Ishikawa (cell line): ENCODE data around the gene TRAPPC8.

Experiments used
- CEBPB ChIP-seq: IDR thresholded peaks from 2 replicates; pipeline ENCODE4 v1.6.1; 2012
- CREB1 ChIP-seq: IDR thresholded peaks from 2 replicates; pipeline ENCODE4 v1.6.1; 2012; ENCODE audit warnings: low read depth
- EGR1 ChIP-seq: IDR thresholded peaks from 2 replicates; pipeline ENCODE4 v1.6.1; 2012
- EP300 ChIP-seq: IDR thresholded peaks from 2 replicates; pipeline ENCODE4 v1.6.1; 2012; ENCODE audit warnings: borderline replicate concordance
- FOXM1 ChIP-seq: IDR thresholded peaks from 2 replicates; pipeline ENCODE4 v1.6.1; 2012; ENCODE audit warnings: low read depth, borderline replicate concordance
- NFIC ChIP-seq: IDR thresholded peaks from 2 replicates; pipeline ENCODE4 v1.6.1; 2012
- RAD21 ChIP-seq: IDR thresholded peaks from 2 replicates; pipeline ENCODE4 v1.6.1; 2012; ENCODE audit warnings: low read depth
- TAF1 ChIP-seq: IDR thresholded peaks from 2 replicates; pipeline ENCODE4 v1.6.1; 2012; ENCODE audit warnings: low read depth, mild to moderate bottlenecking
- TCF12 ChIP-seq: IDR thresholded peaks from 2 replicates; pipeline ENCODE4 v1.6.1; 2012; ENCODE audit warnings: low read depth
- TEAD4 ChIP-seq: IDR thresholded peaks from 2 replicates; pipeline ENCODE4 v1.6.1; 2012
- YY1 ChIP-seq: IDR thresholded peaks from 2 replicates; pipeline ENCODE4 v1.6.1; 2012; ENCODE audit warnings: low read depth
- ZBTB7A ChIP-seq: IDR thresholded peaks from 2 replicates; pipeline ENCODE4 v1.6.1; 2012; ENCODE audit warnings: low read depth
- TF ChIP-seq, protein P1 (sequence below): IDR thresholded peaks from 2 replicates; pipeline ENCODE4 v1.6.1; 2012
- TF ChIP-seq, protein P2 (sequence below): IDR thresholded peaks from 2 replicates; pipeline ENCODE4 v1.6.1; 2012; ENCODE audit warnings: low read depth, mild to moderate bottlenecking
- TF ChIP-seq, protein P3 (sequence below): IDR thresholded peaks from 2 replicates; pipeline ENCODE4 v1.6.1; 2012

TRAPPC8 gene

DNA sequence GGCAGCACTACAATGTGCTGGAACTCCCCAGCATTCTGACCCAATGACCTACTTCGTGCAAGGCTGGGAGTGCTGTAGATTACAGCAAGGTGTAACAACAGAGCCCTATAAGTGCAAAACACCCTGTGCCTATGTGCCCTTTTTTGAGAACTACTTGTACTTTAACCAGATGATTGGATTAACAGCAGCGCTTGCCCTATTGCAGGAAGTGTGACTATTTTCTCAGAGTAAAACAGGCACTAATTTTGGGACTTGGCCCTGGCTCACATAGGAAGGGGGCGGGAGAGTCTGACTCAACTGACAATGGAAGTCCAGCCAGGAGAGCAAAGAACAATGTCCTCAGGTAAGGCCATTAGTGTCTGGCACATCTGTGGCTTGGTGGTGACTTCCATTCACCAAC is 40.1 kb upstream of the TRAPPC8 start:
- TF ChIP-seq, protein P1, sequence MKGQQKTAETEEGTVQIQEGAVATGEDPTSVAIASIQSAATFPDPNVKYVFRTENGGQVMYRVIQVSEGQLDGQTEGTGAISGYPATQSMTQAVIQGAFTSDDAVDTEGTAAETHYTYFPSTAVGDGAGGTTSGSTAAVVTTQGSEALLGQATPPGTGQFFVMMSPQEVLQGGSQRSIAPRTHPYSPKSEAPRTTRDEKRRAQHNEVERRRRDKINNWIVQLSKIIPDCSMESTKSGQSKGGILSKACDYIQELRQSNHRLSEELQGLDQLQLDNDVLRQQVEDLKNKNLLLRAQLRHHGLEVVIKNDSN, result no peak
- no peak for TF ChIP-seq TAF1
- no peak for TF ChIP-seq EP300
- no peak for TF ChIP-seq YY1
- no peak for TF ChIP-seq EGR1
- no peak for TF ChIP-seq CEBPB
- no peak for TF ChIP-seq TCF12

GRCh38 chr18:31980863-31981262 is 37.9 kb upstream of the TRAPPC8 start:
- TF ChIP-seq RAD21, result no peak
- TF ChIP-seq, protein P2, sequence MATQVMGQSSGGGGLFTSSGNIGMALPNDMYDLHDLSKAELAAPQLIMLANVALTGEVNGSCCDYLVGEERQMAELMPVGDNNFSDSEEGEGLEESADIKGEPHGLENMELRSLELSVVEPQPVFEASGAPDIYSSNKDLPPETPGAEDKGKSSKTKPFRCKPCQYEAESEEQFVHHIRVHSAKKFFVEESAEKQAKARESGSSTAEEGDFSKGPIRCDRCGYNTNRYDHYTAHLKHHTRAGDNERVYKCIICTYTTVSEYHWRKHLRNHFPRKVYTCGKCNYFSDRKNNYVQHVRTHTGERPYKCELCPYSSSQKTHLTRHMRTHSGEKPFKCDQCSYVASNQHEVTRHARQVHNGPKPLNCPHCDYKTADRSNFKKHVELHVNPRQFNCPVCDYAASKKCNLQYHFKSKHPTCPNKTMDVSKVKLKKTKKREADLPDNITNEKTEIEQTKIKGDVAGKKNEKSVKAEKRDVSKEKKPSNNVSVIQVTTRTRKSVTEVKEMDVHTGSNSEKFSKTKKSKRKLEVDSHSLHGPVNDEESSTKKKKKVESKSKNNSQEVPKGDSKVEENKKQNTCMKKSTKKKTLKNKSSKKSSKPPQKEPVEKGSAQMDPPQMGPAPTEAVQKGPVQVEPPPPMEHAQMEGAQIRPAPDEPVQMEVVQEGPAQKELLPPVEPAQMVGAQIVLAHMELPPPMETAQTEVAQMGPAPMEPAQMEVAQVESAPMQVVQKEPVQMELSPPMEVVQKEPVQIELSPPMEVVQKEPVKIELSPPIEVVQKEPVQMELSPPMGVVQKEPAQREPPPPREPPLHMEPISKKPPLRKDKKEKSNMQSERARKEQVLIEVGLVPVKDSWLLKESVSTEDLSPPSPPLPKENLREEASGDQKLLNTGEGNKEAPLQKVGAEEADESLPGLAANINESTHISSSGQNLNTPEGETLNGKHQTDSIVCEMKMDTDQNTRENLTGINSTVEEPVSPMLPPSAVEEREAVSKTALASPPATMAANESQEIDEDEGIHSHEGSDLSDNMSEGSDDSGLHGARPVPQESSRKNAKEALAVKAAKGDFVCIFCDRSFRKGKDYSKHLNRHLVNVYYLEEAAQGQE, result no peak
- no peak for TF ChIP-seq EP300
- no peak for TF ChIP-seq ZBTB7A
- TF ChIP-seq TCF12, result no peak
- no peak for TF ChIP-seq EGR1
- TF ChIP-seq NFIC, result no peak
- TF ChIP-seq TEAD4, result no peak
- TF ChIP-seq CREB1, result no peak
- TF ChIP-seq FOXM1, result no peak
- no peak for TF ChIP-seq CEBPB

- TF ChIP-seq EP300 (no peak), YY1 (no peak), CREB1 (no peak), TCF12 (no peak), FOXM1 (no peak), TAF1 (no peak), TEAD4 (no peak), CEBPB (no peak), NFIC (no peak), EGR1 (no peak), RAD21 (no peak), ZBTB7A (no peak)
- TF ChIP-seq, protein P2, result no peak
- TF ChIP-seq, protein P3, sequence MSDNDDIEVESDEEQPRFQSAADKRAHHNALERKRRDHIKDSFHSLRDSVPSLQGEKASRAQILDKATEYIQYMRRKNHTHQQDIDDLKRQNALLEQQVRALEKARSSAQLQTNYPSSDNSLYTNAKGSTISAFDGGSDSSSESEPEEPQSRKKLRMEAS, result no peak
- TF ChIP-seq, protein P1, result no peak
Measured at GRCh38 chr18:31979714-31980113, 36.8 kb upstream of the TRAPPC8 start.

- TF ChIP-seq CEBPB, result no peak
- no peak for TF ChIP-seq EGR1
- TF ChIP-seq TAF1, result no peak
Measured at GRCh38 chr18:31978616-31979015, 35.7 kb upstream of the TRAPPC8 start.

DNA sequence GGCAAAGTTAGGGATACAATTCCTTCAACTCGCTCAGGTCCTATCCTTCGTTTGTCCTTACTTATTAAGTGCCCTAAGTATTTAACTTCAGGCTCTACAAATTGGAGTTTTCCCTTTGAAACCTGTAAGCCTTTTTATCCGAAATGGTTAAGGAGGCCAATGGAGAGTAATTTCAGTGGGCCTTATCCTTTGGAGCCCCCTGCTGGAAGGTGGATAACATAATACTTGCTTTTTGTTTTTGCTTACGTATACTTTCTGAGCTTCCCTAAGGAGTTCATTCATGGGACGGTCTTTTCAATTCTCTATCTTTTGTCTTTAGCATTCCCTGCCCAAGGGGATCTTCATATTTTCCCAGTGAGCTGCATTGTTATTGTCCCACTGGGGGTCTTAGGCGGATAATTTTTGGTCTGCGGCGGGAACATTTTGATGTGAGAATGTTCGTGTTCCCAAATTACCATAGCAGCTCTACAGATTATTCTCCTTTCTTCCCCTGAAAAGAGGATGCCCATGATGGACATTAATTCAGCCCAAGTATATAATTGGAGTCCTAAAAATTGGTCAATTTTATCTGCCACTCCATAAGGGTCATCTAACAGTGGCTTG is 34.4 kb upstream of the TRAPPC8 start:
- TF ChIP-seq CREB1 (no peak), RAD21 (peak; percentile 82)

GRCh38 chr18:31976242-31976641 is 33.3 kb upstream of the TRAPPC8 start:
- TF ChIP-seq EP300 (no peak), CREB1 (no peak), CEBPB (no peak), TAF1 (no peak), FOXM1 (no peak), NFIC (no peak), TCF12 (no peak)
- TF ChIP-seq, protein P2, result no peak
- TF ChIP-seq, protein P1, result no peak
